ENCODE measurements around the gene RNFT2.
A peak's percentile ranks its signal among the peaks of the same experiment; 100 is the strongest.

Gene RNFT2

GRCh38 chr12:116700066-116700465, 38.0 kb upstream of the RNFT2 start:
- Mint-ChIP-seq H3K27ac (no peak overlapping the region), H3K27me3 (peaks cover 14% of the 10 kb centered on the region), H3K4me3 (no peak overlapping the region), H3K4me1 (ENCODE audit: low read depth) (peaks cover 2% of the 10 kb centered on the region), H3K36me3 (ENCODE audit: low read depth) (no peaks in the 10 kb centered on the region), H3K9me3 (no peaks in the 10 kb centered on the region)
- no peak for DNase-seq

GRCh38 chr12:116701432-116701831, 36.7 kb upstream of the RNFT2 start:
- Mint-ChIP-seq H3K36me3 (ENCODE audit: low read depth) (no peaks in the 10 kb centered on the region), H3K4me3 (no peak overlapping the region), H3K27ac (no peak overlapping the region), H3K4me1 (ENCODE audit: low read depth) (peaks cover 2% of the 10 kb centered on the region), H3K9me3 (no peaks in the 10 kb centered on the region), H3K27me3 (peaks cover 5% of the 10 kb centered on the region)
- no peak for DNase-seq

- H3K27me3 Mint-ChIP-seq = peaks cover 2% of the 10 kb centered on the region
- no peak overlapping the region for H3K27ac Mint-ChIP-seq
- DNase-seq = peak; percentile 74
- H3K9me3 Mint-ChIP-seq = no peaks in the 10 kb centered on the region
- H3K4me3 Mint-ChIP-seq = no peak overlapping the region
- H3K36me3 Mint-ChIP-seq (ENCODE audit: low read depth) = no peaks in the 10 kb centered on the region
- peaks cover 2% of the 10 kb centered on the region for H3K4me1 Mint-ChIP-seq (ENCODE audit: low read depth)
Observed at GRCh38 chr12:116703214-116703795, 34.8 kb upstream of the RNFT2 start.

GRCh38 chr12:116707751-116708150, 30.4 kb upstream of the RNFT2 start:
- no peak for DNase-seq
- H3K36me3 Mint-ChIP-seq (ENCODE audit: low read depth) = peaks cover 7% of the 10 kb centered on the region
- H3K9me3 Mint-ChIP-seq = no peaks in the 10 kb centered on the region
- H3K27ac Mint-ChIP-seq = no peak overlapping the region
- H3K27me3 Mint-ChIP-seq = peaks cover 11% of the 10 kb centered on the region
- peaks cover 12% of the 10 kb centered on the region for H3K4me1 Mint-ChIP-seq (ENCODE audit: low read depth)
- no peak overlapping the region for H3K4me3 Mint-ChIP-seq

GRCh38 chr12:116708826-116709756, 29.0 kb upstream of the RNFT2 start:
- Mint-ChIP-seq H3K27ac (no peak overlapping the region), H3K27me3 (peaks cover 9% of the 10 kb centered on the region), H3K36me3 (ENCODE audit: low read depth) (peaks cover 12% of the 10 kb centered on the region), H3K4me1 (ENCODE audit: low read depth) (peaks cover 11% of the 10 kb centered on the region), H3K9me3 (no peaks in the 10 kb centered on the region), H3K4me3 (peak overlapping the region; percentile 48)
- DNase-seq = peak; percentile 65

- Mint-ChIP-seq H3K27me3 (peaks cover 9% of the 10 kb centered on the region), H3K36me3 (ENCODE audit: low read depth) (peaks cover 13% of the 10 kb centered on the region), H3K27ac (no peak overlapping the region), H3K4me3 (no peak overlapping the region), H3K9me3 (no peaks in the 10 kb centered on the region), H3K4me1 (ENCODE audit: low read depth) (peaks cover 11% of the 10 kb centered on the region)
- DNase-seq = no peak
Observed at GRCh38 chr12:116709768-116710167, 28.3 kb upstream of the RNFT2 start.

- no peaks in the 10 kb centered on the region for H3K9me3 Mint-ChIP-seq
- no peak overlapping the region for H3K4me3 Mint-ChIP-seq
- peaks cover 9% of the 10 kb centered on the region for H3K27me3 Mint-ChIP-seq
- H3K36me3 Mint-ChIP-seq (ENCODE audit: low read depth) = peaks cover 21% of the 10 kb centered on the region
- no peak overlapping the region for H3K27ac Mint-ChIP-seq
- no peak for DNase-seq
- H3K4me1 Mint-ChIP-seq (ENCODE audit: low read depth) = peaks cover 11% of the 10 kb centered on the region
Observed at GRCh38 chr12:116710370-116711150, 27.6 kb upstream of the RNFT2 start.

GRCh38 chr12:116712458-116713303, 25.4 kb upstream of the RNFT2 start:
- Mint-ChIP-seq H3K9me3 (no peaks in the 10 kb centered on the region), H3K4me3 (no peak overlapping the region), H3K27me3 (peaks cover 9% of the 10 kb centered on the region), H3K27ac (no peak overlapping the region), H3K4me1 (ENCODE audit: low read depth) (peaks cover 11% of the 10 kb centered on the region), H3K36me3 (ENCODE audit: low read depth) (peaks cover 43% of the 10 kb centered on the region)
- no peak for DNase-seq

- Mint-ChIP-seq H3K27me3 (peaks cover 9% of the 10 kb centered on the region), H3K4me3 (no peak overlapping the region), H3K9me3 (no peaks in the 10 kb centered on the region), H3K27ac (no peak overlapping the region), H3K36me3 (ENCODE audit: low read depth) (peaks cover 50% of the 10 kb centered on the region), H3K4me1 (ENCODE audit: low read depth) (peaks cover 10% of the 10 kb centered on the region)
- no peak for DNase-seq
Observed at GRCh38 chr12:116713527-116713926, 24.6 kb upstream of the RNFT2 start.

GRCh38 chr12:116714175-116714574, 23.9 kb upstream of the RNFT2 start:
- peaks cover 7% of the 10 kb centered on the region for H3K27me3 Mint-ChIP-seq
- peak overlapping the region; percentile 20 for H3K27ac Mint-ChIP-seq
- H3K36me3 Mint-ChIP-seq (ENCODE audit: low read depth) = peaks cover 57% of the 10 kb centered on the region
- H3K4me3 Mint-ChIP-seq = no peak overlapping the region
- no peak for DNase-seq
- H3K9me3 Mint-ChIP-seq = no peaks in the 10 kb centered on the region
- peaks cover 8% of the 10 kb centered on the region for H3K4me1 Mint-ChIP-seq (ENCODE audit: low read depth)

GRCh38 chr12:116717466-116718437, 20.4 kb upstream of the RNFT2 start:
- H3K27ac Mint-ChIP-seq = no peak overlapping the region
- peaks cover 15% of the 10 kb centered on the region for H3K4me1 Mint-ChIP-seq (ENCODE audit: low read depth)
- no peaks in the 10 kb centered on the region for H3K9me3 Mint-ChIP-seq
- H3K4me3 Mint-ChIP-seq = no peak overlapping the region
- no peaks in the 10 kb centered on the region for H3K27me3 Mint-ChIP-seq
- no peak for DNase-seq
- H3K36me3 Mint-ChIP-seq (ENCODE audit: low read depth) = peaks cover 86% of the 10 kb centered on the region

- no peak overlapping the region for H3K4me3 Mint-ChIP-seq
- no peak for DNase-seq
Observed at GRCh38 chr12:116718655-116719454, 19.3 kb upstream of the RNFT2 start.

More at GRCh38 chr12:116718655-116719454, 19.3 kb upstream of the RNFT2 start:
- no peaks in the 10 kb centered on the region for H3K27me3 Mint-ChIP-seq
- peaks cover 90% of the 10 kb centered on the region for H3K36me3 Mint-ChIP-seq (ENCODE audit: low read depth)
- peaks cover 17% of the 10 kb centered on the region for H3K4me1 Mint-ChIP-seq (ENCODE audit: low read depth)
- H3K27ac Mint-ChIP-seq = peak overlapping the region; percentile 80
- H3K9me3 Mint-ChIP-seq = no peaks in the 10 kb centered on the region
